H1 (cell line): ENCODE measurements around the gene MGAT4B. TPM values are rescaled to one million over a fixed set of nuclear protein-coding genes. Genes with fewer than 3 reads are reported as not detected.

ENCODE experiments used
- ATF2 ChIP-seq: IDR thresholded peaks from 2 replicates; pipeline ENCODE4 v1.6.1; 2012; ENCODE audit warnings: low read length, inconsistent platforms
- BACH1 ChIP-seq: IDR thresholded peaks from 2 replicates; pipeline ENCODE4 v1.6.1; 2012; ENCODE audit warnings: low read length, improper control_type of control experiment
- BCL11A ChIP-seq, 2 experiments: IDR thresholded peaks; one replicate each; pipeline ENCODE4 v1.6.1; 2011; ENCODE audit warnings: low read depth in 2 of 2, low read length in 2 of 2, mild to moderate bottlenecking in 2 of 2
- CREB1 ChIP-seq: IDR thresholded peaks from 2 replicates; pipeline ENCODE4 v1.6.1; 2012; ENCODE audit warnings: inconsistent platforms
- EGR1 ChIP-seq: IDR thresholded peaks from 2 replicates; pipeline ENCODE4 v1.6.1; 2011; ENCODE audit warnings: low read depth, low read length, borderline replicate concordance
- EZH2 ChIP-seq: fragments of 200-600 bp; sonication (generic); IDR thresholded peaks from 2 replicates; pipeline ENCODE4 v1.7.1; 2012; ENCODE audit warnings: low read depth, mild to moderate bottlenecking, moderate library complexity, low read length, inconsistent platforms; ENCODE audit not compliant: severe bottlenecking
- GTF2F1 ChIP-seq: IDR thresholded peaks from 2 replicates; pipeline ENCODE4 v1.6.1; 2012; ENCODE audit warnings: low read depth, low read length, improper control_type of control experiment, borderline replicate concordance
- JUND ChIP-seq: IDR thresholded peaks from 2 replicates; pipeline ENCODE4 v1.6.1; 2011; ENCODE audit warnings: mild to moderate bottlenecking, improper control_type of control experiment, low read length
- KDM4A ChIP-seq: IDR thresholded peaks from one replicate; pipeline ENCODE4 v1.7.1; 2012; ENCODE audit warnings: low read depth, mild to moderate bottlenecking, moderate library complexity, low read length, inconsistent platforms; ENCODE audit not compliant: severe bottlenecking
- NRF1 ChIP-seq: IDR thresholded peaks from 2 replicates; pipeline ENCODE4 v1.6.1; 2011; ENCODE audit warnings: mild to moderate bottlenecking, low read depth, low read length, improper control_type of control experiment
- RAD21 ChIP-seq, 2 experiments: IDR thresholded peaks in 1 of 2; conservative IDR thresholded peaks in 1 of 2; 2 replicates each; pipeline ENCODE4 v1.6.1; 2011; ENCODE audit warnings: low read depth in 2 of 2, low read length in 2 of 2, improper control_type of control experiment in 1 of 2, inconsistent platforms in 1 of 2, mild to moderate bottlenecking in 1 of 2, moderate library complexity in 1 of 2
- RXRA ChIP-seq: IDR thresholded peaks from 2 replicates; pipeline ENCODE4 v1.6.1; 2011; ENCODE audit warnings: low read depth, mild to moderate bottlenecking, low read length, moderate library complexity; ENCODE audit not compliant: insufficient read depth
- SAP30 ChIP-seq: fragments of 300-600 bp; sonication (generic); IDR thresholded peaks from 2 replicates; pipeline ENCODE4 v1.7.1; 2012; ENCODE audit warnings: low read length, moderate library complexity, mild to moderate bottlenecking, inconsistent platforms; ENCODE audit not compliant: insufficient read depth, insufficient replicate concordance
- SIX5 ChIP-seq: IDR thresholded peaks from 2 replicates; pipeline ENCODE4 v1.6.1; 2011; ENCODE audit warnings: mild to moderate bottlenecking, low read depth, low read length
- SP1 ChIP-seq: IDR thresholded peaks from 2 replicates; pipeline ENCODE4 v1.6.1; 2011; ENCODE audit warnings: low read depth, low read length
- SP2 ChIP-seq: IDR thresholded peaks from 2 replicates; pipeline ENCODE4 v1.6.1; 2012; ENCODE audit warnings: mild to moderate bottlenecking, low read length, inconsistent platforms
- TAF1 ChIP-seq: IDR thresholded peaks from 2 replicates; pipeline ENCODE4 v1.6.1; 2011; ENCODE audit warnings: mild to moderate bottlenecking, low read depth, low read length
- TBP ChIP-seq: IDR thresholded peaks from 2 replicates; pipeline ENCODE4 v1.6.1; 2011; ENCODE audit warnings: low read depth, low read length, improper control_type of control experiment
- TCF12 ChIP-seq: IDR thresholded peaks from 2 replicates; pipeline ENCODE4 v1.6.1; 2011; ENCODE audit warnings: low read depth, mild to moderate bottlenecking, low read length
- USF2 ChIP-seq: IDR thresholded peaks from 2 replicates; pipeline ENCODE4 v1.6.1; 2011; ENCODE audit warnings: low read length, improper control_type of control experiment
- polyA plus RNA-seq, 7 experiments: library from polyadenylated mRNA; depleted of rRNA in 3 of 7; stranded (reverse) in 5 of 7; unstranded in 2 of 7; fragments of >200 nt in 5 of 7; fragments of 200-250 nt in 2 of 7; gene quantifications; 1 replicate in 5 of 7; 2 replicates in 1 of 7; 4 replicates in 1 of 7; pipeline versions ENCODE4 v1.2.1 to v1.2.3, GENCODE V29; 2011 to 2013; ENCODE audit warnings: missing spikeins in 2 of 7, mixed read lengths in 2 of 7
- total RNA-seq: library from RNA; stranded (reverse); fragmentation: NEBNext Ultra II Directional; extraction: Animal tissue kit (Norgen Biotek cat#: 25700); gene quantifications from 2 replicates; pipeline ENCODE4 v1.2.1, GENCODE V29; 2021
- TF ChIP-seq, protein P1 (sequence below): IDR thresholded peaks from 2 replicates; pipeline ENCODE4 v1.6.1; 2011; ENCODE audit warnings: low read depth, mild to moderate bottlenecking, low read length; ENCODE audit not compliant: insufficient read depth

Gene MGAT4B
- total and polyA plus RNA-seq, 2 of the 8 experiments (the other 6 are each of a cell fraction or from before 2014, with no cell fraction given) = 116 to 128 TPM

- TF ChIP-seq EZH2 (no peak), GTF2F1 (no peak), USF2 (peak; percentile 78), SP1 (0 out of 2 replicates have a peak, but pooled peaks have one; percentile 9), KDM4A (no peak), SP2 (no peak), JUND (peak; percentile 91), SIX5 (no peak), TAF1 (peak; percentile 37; the same call in 1 of the 2 replicates), ATF2 (no peak), RXRA (0 out of 2 replicates have a peak, but pooled peaks have one; percentile 27), EGR1 (peak; percentile 58; the same call in 1 of the 2 replicates), SAP30 (no peak), TCF12 (no peak), TBP (peak; percentile 30; the same call in 1 of the 2 replicates), BACH1 (peak; percentile 81), NRF1 (no peak), CREB1 (peak; percentile 79), RAD21 (IDR thresholded peaks at IDR 0.05 in 1 of 2, conservative IDR thresholded peaks at IDR 0.05 in 1 of 2; ENCODE audit: low read depth in 2 of 2, low read length in 2 of 2) (no peak; a peak in 1 of 4 replicates), BCL11A (IDR thresholded peaks at IDR 0.05; ENCODE audit: low read depth in 2 of 2, low read length in 2 of 2) (no peak)
- TF ChIP-seq, protein P1, sequence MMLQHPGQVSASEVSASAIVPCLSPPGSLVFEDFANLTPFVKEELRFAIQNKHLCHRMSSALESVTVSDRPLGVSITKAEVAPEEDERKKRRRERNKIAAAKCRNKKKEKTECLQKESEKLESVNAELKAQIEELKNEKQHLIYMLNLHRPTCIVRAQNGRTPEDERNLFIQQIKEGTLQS = peak; percentile 73; the same call in 1 of the 2 replicates
These were observed 12.2 kb upstream of the MGAT4B start (continued) for GRCh38 chr5:179818746-179819295.
